Measurements from ENCODE around the gene NAB2. TPM values are rescaled to one million over a fixed set of nuclear protein-coding genes. Genes with fewer than 3 reads are reported as not detected.

NAB2 gene
- total and polyA plus RNA-seq, 9 of the 15 experiments (the other 6 are each of a cell fraction or from before 2014, with no cell fraction given), result 0.45 to 40.9 (median 20.4) TPM

DNA sequence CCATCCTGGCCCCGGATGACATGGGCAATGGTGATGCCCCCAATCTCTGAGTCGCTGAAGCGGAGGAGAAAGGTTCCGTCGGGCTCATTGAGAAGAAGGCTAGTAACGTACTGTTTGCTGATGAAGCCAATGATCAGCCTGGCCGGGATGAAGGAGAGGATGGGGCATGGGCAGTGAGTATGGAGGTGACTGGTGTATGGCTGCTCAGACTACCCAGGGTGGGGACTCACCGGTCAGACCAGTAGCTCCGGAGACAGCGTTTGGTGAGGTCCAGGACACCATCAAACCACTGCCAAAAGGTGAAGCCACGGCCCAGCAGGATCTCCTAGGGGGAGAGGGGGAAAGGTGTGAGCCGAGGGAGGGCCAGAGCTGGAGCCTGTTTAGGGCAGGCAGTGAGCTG lies 10.9 kb downstream of the NAB2 start (continued):
- TF ChIP-seq JUND (IDR thresholded peaks at IDR 0.05; ENCODE audit: borderline replicate concordance, low read depth, low read length) (no peak), JUND (tag; IDR thresholded peaks at IDR 0.05; ENCODE audit: borderline replicate concordance, low read depth, low read length) (no peak), TCF7 (IDR thresholded peaks at IDR 0.05; ENCODE audit: borderline replicate concordance) (no peak), TOE1 (IDR thresholded peaks at IDR 0.05; ENCODE audit: borderline replicate concordance) (no peak), TOE1 (CRISPR knock-in tag; IDR thresholded peaks at IDR 0.05; ENCODE audit: borderline replicate concordance, low read depth) (no peak)

DNA sequence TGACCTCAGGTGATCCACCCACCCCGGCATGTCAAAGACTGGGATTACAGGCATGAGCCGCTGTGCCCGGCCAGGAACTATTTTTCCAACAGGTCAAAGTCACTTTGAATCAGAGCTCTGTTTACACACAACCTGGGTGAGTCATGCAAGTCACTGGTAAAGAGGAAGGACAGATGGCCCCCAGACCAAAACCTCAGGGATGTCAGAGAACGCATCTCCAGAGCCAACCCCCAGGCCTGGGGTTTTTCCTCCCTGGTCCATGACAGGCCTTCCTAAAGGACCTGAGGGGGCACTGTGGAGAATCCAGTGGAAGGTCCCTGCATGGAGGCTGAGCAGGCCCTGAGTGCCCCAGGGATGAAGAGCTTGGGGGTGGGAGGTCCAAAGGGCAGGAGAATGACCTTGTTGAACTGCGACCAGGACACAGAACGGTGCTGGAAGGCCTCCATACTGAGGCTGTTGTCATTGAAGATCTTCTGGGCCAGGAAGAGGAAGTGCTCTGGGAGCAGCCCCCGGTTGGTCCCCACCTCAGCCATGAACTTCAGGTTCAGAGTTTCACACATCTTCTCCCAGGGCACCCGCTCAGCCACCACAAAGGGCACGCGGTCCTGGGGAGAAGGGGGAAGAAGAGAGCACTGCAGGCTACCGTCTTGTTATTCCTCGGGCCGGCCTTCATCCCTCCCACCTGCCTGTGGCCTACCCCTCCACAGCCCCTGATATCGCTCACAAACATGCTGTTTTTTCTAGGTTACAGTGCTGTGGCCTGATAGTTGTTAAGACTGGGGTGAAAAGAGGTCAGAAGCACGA lies 13.2 kb downstream of the NAB2 start:
- POLR2A ChIA-PET, result interaction anchor here (0.6 to 1.9 kb wide), 6 partner anchors 9 to 155 kb away, joined by 3 to 7 read pairs (median 4); partner anchors contain the start of genes NEMP1 and STAT6
- BruUV-seq (replicated peaks), result no TSS peak
- Histone ChIP-seq H2AFZ (ENCODE audit: low read depth, low read length) (peak overlapping the region; percentile 80), H3K4me1 (replicated peaks in 1 of 2; ENCODE audit: control insufficient read depth in 2 of 2, insufficient read depth in 2 of 2, low read length in 2 of 2) (peaks cover 32 to 65% of the 10 kb centered on the region in 2 experiments), H3K27ac (ENCODE audit: extremely low read depth, low read depth, low read length) (peak overlapping the region; percentile 76), H3K79me2 (ENCODE audit: control insufficient read depth, insufficient read depth, low read length) (no peaks in the 10 kb centered on the region), H3K36me3 (ENCODE audit: control insufficient read depth, insufficient read depth, low read length) (peaks cover 56% of the 10 kb centered on the region), H3K9ac (ENCODE audit: insufficient read depth in 1 of 2, low read depth in 2 of 2, low read length in 2 of 2) (peak overlapping the region; percentile 37 to 86), H3K9me1 (ENCODE audit: control insufficient read depth, insufficient read depth, low read length) (no peaks in the 10 kb centered on the region), H3K27me3 (ENCODE audit: control insufficient read depth in 2 of 2, insufficient read depth in 2 of 2, low read length in 2 of 2) (no peaks in the 10 kb centered on the region), H3K4me3 (no peak overlapping the region), H4K20me1 (replicated peaks; ENCODE audit: control insufficient read depth, insufficient read depth, low read length) (no peaks in the 10 kb centered on the region), H3K9me3 (replicated peaks; ENCODE audit: control insufficient read depth, insufficient read depth, low read depth, low read length) (no peaks in the 10 kb centered on the region), H3K4me2 (ENCODE audit: insufficient read depth, low read length) (peak overlapping the region; percentile 73)
- in situ Hi-C loops (cut with MboI) (no loop called here), intact Hi-C loops (cut with micrococcal nuclease) (no loop called here)
- DNase-seq (ENCODE audit: extremely low read depth in 1 of 4, low spot score in 3 of 4) (peak; percentile 64 to 84 (median 74)), FAIRE-seq (peak; percentile 96), ATAC-seq (peak; percentile 83)
- CTCF ChIA-PET (ENCODE audit: low intra/inter-chr PET ratio), result no interaction called here
- WGBS (ENCODE audit: insufficient coverage, low coverage, missing lambda C conversion rate), result 20% methylated on average over 15 of the region's 15 CpGs
- TF ChIP-seq ZNF282 (CRISPR knock-in tag; IDR thresholded peaks at IDR 0.05), result no peak
- TF ChIP-seq L3MBTL2 (IDR thresholded peaks at IDR 0.05), result peak; percentile 62
- TF ChIP-seq, protein P1, sequence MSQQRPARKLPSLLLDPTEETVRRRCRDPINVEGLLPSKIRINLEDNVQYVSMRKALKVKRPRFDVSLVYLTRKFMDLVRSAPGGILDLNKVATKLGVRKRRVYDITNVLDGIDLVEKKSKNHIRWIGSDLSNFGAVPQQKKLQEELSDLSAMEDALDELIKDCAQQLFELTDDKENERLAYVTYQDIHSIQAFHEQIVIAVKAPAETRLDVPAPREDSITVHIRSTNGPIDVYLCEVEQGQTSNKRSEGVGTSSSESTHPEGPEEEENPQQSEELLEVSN (IDR thresholded peaks at IDR 0.05; ENCODE audit: borderline replicate concordance in 1 of 2, extremely low read depth in 1 of 2, insufficient read depth in 1 of 2, insufficient read length in 1 of 2, low read depth in 1 of 2, low read length in 1 of 2, poor library complexity in 1 of 2, severe bottlenecking in 1 of 2), result peak in 1 of 2 experiments; percentile 57
- TF ChIP-seq, protein P2, sequence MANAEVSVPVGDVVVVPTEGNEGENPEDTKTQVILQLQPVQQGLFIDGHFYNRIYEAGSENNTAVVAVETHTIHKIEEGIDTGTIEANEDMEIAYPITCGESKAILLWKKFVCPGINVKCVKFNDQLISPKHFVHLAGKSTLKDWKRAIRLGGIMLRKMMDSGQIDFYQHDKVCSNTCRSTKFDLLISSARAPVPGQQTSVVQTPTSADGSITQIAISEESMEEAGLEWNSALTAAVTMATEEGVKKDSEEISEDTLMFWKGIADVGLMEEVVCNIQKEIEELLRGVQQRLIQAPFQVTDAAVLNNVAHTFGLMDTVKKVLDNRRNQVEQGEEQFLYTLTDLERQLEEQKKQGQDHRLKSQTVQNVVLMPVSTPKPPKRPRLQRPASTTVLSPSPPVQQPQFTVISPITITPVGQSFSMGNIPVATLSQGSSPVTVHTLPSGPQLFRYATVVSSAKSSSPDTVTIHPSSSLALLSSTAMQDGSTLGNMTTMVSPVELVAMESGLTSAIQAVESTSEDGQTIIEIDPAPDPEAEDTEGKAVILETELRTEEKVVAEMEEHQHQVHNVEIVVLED (CRISPR knock-in tag; IDR thresholded peaks at IDR 0.05), result no peak
- TF ChIP-seq ARID1B (IDR thresholded peaks at IDR 0.05), result peak; percentile 80
- TF ChIP-seq ZNF785 (CRISPR knock-in tag; IDR thresholded peaks at IDR 0.05), result no peak
- TF ChIP-seq MECOM (CRISPR knock-in tag; IDR thresholded peaks at IDR 0.05), result no peak
- peak; percentile 86 for TF ChIP-seq JUND (IDR thresholded peaks at IDR 0.05; ENCODE audit: borderline replicate concordance, low read depth, low read length)
- peak; percentile 71; the same call in 1 of the 3 replicates for TF ChIP-seq JUND (tag; IDR thresholded peaks at IDR 0.05; ENCODE audit: borderline replicate concordance, low read depth, low read length)
- TF ChIP-seq ZMIZ1 (IDR thresholded peaks at IDR 0.05; ENCODE audit: low read depth in 2 of 2, low read length in 2 of 2), result no peak

All from K562 (cell line).